ENCODE results near the gene TP53BP2.
"Not testable (repeated sequence)": the region's sequence is repeated elsewhere in the genome, so short reads cannot be mapped to it uniquely, and the experiment has no call there.

Gene TP53BP2

DNA sequence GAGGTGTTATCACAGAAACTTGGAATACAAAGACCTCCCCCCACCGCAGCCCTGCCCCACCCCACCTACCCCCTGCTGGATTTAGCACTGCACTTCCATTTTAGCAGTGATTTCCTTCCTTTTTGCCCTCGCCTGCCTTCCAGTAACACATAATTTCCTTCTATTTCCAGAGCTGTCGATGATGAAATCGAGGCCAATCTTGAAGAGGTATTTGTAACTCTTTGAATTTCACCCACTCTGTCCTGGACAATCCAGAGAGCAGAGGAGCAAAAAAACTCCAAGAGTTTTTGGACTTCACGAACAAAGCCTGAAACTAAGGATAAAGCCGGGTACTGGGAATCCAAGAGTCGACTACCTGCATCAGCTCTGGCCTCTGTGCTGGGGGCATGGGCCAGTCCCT lies 84.3 kb downstream of the TP53BP2 start:
- DNase-seq: no peak

GRCh38 chr1:223760833-223761232 lies 84.9 kb downstream of the TP53BP2 start:
- DNase-seq: no peak

DNA sequence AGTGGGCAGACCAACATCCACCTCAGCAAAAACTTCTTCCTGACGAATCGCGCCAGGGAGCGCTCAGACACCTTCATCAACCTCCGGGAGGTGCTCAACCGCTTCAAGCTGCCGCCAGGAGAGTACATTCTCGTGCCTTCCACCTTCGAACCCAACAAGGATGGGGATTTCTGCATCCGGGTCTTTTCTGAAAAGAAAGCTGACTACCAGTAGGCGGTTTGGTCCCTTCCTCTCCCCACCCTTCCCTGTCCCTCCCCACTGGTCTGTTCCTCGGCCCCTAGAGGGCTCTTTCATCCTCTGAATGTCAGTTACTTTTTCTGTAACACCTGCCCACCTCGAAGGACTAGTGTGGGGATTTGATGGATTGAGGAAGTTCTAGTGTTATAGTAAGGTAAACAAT lies 86.5 kb downstream of the TP53BP2 start:
- no peak for DNase-seq

GRCh38 chr1:223758734-223759133 lies 87.0 kb downstream of the TP53BP2 start:
- DNase-seq: no peak

DNA sequence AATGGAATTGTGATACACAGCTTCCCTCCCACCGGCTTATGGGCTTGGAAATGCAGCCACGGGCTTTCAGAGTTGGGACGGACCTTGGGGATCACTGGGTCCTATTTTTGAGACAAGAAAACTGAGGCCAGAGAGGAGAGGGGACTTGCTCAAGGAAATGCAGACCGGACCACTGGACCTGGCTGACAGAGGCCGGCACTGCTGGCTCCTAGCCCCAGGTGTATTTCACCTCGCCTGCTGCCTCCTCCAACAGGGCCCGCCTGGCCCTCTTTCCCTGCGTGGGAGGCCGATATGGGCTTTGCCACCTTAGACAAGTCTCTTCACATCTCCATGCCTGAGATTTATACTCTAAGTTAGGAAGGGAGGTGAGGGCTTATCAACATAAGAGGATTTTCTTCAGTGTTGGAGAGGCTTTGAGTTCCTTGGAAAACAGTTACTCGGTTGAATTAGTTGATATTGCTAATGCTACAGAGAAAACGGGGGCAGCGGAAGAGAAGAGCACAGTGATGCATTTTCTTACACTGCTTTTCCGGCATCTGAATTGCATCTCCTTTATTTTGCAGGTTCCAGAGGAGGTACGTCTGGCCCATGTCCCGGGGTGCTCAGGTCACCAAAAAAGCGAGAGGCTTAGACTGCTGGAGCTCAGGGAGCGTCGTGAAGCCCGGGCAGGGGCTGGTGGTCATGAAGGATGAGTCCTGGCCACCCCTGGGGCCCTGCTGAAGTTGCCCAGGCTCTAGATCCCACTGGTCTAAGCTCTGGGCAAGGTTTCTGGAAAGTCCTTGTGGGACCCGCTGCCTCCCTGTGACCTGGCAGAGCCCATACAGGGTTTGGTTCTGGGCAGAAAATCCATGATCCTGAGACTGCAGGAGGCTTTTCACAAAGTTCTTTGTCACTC lies 88.7 kb downstream of the TP53BP2 start:
- no peak for DNase-seq

DNA sequence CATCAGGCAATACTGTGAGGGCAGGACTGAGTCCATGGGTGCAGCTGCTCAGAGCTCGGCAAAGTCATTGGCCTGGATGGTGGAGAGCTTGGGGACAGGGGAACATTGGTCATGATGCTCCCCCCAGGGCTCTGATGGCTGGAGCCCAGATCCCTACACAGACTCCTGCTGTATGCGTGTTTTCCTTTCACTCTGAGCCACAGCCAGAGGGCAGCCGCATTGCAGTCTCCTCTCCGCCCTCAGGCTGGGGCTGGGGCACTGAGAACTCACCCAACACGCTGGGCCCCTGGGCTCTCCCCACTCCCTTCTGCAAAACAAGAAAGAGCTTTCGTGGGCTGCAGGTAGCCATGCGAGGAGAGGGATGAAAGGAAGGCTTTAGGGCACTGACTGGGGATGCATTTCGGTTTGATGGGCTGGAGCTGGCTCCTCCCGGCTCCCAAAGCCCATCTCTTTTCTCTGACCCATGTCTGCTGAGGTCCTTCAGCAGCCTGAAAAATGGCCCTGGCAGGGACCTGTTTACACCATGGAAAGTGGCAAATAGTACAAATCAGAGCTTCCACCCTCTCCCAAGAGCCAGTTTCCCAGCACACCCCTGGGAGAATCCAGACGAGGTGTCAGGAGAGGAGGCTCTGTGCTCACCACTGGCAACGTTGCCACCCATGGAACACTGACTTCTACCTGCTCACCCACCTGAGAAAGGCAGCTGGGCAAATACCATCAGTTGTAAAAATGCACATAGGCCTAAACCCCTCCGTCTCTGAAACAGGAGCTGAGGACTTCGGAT lies 89.6 kb downstream of the TP53BP2 start:
- DNase-seq: no peak

DNA sequence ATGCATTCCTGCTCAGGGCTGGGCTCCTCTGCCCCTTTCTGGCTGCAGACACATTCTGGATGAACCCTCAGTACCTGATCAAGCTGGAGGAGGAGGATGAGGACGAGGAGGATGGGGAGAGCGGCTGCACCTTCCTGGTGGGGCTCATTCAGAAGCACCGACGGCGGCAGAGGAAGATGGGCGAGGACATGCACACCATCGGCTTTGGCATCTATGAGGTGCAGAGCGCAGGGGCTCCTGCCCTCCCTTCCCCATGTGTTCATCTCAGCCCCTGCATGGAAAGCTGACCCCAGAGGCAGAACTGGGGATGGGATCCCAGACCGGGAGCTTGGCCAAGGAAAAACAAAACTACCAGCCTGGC lies 90.3 kb downstream of the TP53BP2 start:
- DNase-seq: no peak

- DNase-seq: no peak
These were observed 90.9 kb downstream of the TP53BP2 start for GRCh38 chr1:223754681-223755431.

DNA sequence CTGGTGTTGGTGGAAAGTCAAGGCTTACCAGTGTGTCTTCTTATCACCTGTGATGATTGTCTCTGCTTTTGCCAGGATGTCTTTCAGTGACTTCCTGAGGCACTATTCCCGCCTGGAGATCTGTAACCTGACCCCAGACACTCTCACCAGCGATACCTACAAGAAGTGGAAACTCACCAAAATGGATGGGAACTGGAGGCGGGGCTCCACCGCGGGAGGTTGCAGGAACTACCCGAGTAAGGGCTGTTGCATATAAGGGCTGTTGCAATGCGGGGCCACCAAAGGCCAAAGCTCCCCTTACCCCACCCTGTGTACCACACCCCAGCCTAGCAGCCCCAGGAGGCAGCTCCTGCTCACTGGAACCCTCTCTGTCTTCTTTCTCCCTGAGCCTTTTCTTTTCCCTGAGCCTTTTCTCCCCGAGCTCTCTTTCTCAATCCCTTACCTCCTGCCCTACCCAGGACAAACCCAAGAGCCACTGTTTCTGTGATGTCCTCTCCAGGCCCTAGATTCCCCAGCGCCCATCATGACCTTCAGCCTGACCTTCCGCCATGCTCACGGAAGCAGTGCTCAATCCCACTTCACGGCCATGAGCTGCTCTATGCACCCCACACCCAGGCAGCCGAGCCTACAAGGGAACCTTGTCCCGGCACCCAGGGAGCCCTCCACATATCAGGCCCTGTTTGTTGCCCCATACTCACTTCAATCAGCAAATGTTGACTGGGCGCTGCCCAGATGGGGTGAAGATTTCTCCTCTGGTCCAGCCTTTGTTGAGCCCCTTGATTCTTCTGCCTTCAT lies 92.8 kb downstream of the TP53BP2 start:
- no peak for DNase-seq

GRCh38 chr1:223751696-223752095 lies 94.1 kb downstream of the TP53BP2 start:
- DNase-seq: no peak

- DNase-seq: no peak
These were observed 94.8 kb downstream of the TP53BP2 start for GRCh38 chr1:223750730-223751570.

DNA sequence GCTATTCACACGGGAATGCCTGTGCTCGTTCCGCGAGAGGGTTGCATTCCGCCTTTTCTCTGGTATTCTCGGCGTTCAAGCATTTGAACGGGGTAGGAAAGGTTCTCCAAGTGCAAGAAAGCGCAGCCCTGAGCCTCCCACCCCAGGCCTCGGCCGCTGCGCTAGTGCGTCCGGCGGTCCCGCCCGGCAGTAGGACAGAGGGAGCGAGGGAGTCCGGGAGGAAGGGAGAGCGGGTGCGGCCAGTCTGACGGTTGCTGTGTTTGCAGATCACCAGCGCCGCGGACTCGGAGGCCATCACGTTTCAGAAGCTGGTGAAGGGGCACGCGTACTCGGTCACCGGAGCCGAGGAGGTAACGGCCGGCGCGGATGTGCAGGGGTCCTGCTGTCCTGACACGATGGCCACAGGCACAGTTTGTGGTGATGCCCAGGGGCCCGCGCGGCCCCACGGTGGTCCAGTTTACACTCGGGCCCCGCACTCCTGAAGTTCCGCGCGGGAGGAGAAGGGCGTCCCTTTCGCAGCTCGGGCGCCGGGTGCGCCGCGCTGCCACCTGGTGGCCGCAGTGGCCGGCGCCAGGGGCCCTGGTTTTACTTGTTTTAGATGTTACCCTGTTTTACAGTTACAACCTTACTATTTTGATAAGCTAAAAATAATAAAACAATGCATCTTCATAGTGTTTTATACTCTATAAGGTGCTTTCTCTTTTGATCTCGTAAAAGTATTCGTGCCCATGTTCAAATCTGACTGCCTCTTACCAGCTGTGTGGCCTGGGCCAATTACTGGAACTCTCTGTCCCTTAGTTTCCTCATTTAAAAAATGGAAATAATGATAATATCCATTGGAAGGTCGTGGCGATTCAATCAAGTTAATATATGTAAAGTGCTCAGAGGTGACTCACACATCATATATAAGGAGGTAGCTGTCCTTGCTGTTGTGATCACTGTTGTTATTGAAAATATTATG lies 96.7 kb downstream of the TP53BP2 start:
- DNase-seq: no peak

- DNase-seq: no peak
These were observed 97.4 kb downstream of the TP53BP2 start for GRCh38 chr1:223748405-223748772.

GRCh38 chr1:223747838-223748335 lies 97.9 kb downstream of the TP53BP2 start:
- no peak for DNase-seq

GRCh38 chr1:223745731-223746130 lies 100.0 kb downstream of the TP53BP2 start:
- DNase-seq: no peak

DNA sequence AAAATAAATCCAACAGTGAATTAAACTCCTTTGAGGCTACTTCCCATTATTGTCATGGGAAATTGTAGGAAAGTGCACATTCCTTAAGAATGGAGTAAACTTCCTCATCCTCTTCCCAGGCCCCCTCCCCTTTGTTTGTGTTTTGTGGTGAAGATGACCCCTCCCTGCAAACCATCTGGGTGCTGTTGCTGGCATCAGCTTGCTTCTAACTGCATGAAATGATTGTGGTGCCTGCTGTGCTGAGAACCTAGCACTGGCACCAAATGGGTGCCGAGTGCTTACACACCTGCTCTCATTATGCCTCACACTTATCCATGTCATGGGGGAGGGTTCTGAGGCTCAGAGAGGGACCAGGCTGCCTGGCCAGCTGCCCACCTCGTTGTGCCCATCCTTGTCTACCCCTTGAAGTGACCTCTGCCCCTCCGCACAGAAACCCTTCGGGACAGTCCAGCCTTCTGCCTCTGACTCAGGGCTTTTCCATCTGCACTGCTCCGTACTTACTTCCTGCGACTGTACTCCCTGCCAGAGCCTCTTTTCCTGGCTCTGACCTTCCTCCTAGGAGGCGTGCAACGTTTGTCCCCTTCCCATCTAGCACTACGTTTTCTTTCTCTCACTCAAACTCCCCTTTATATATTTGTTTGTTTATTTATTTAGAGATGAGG lies 102.8 kb downstream of the TP53BP2 start:
- DNase-seq: no peak

DNA sequence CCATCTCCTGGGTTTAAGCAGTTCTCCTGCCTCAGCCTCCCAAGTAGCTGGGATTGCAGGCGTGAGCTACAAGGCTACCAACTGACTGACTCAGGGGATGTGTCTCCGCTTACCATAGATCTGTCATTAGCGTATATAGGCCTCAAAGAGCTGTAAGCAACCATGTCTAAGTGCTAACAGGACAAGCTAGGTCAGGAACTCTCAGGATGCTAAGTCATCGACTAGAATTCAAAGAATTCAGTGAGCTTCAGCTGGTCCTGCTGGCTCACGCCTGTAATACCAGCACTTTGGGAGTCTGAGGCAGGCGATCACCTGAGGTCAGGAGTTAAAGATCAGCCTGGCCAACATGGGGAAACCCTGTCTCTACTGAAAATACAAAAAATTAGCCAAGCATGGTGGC lies 103.9 kb downstream of the TP53BP2 start:
- DNase-seq: no peak

GRCh38 chr1:223740038-223740736 lies 105.6 kb downstream of the TP53BP2 start:
- DNase-seq: not testable (repeated sequence)
